Ammon's horn (tissue), 1 donor: Measurements from ENCODE around the gene WDR35.

ENCODE experiments used
- DNase-seq: peaks from one replicate; pipeline ENCODE4 v3.0.0-alpha.2; 2016; ENCODE audit warnings: low spot score

Gene WDR35

GRCh38 chr2:19868701-19869580 lies 121.0 kb downstream of the WDR35 start:
- DNase-seq = no peak

GRCh38 chr2:19868224-19868623 lies 121.7 kb downstream of the WDR35 start:
- no peak for DNase-seq

- no peak for DNase-seq
Measured at GRCh38 chr2:19866771-19867170, 123.1 kb downstream of the WDR35 start.

- no peak for DNase-seq
Measured at GRCh38 chr2:19865151-19865550, 124.8 kb downstream of the WDR35 start.

GRCh38 chr2:19864381-19864780 lies 125.5 kb downstream of the WDR35 start:
- DNase-seq = no peak

- peak; percentile 77 for DNase-seq
Measured at GRCh38 chr2:19863303-19864041, 126.4 kb downstream of the WDR35 start.

GRCh38 chr2:19861813-19862212 lies 128.1 kb downstream of the WDR35 start:
- no peak for DNase-seq
